ENCODE results near the gene NPM1. TPM values are rescaled to one million over a fixed set of nuclear protein-coding genes. Genes with fewer than 3 reads are reported as not detected.
A peak's percentile ranks its signal among the peaks of the same experiment; 100 is the strongest.

NPM1 gene
- total RNA-seq, 1 experiment from 2014 or later = 4,548 TPM

DNA sequence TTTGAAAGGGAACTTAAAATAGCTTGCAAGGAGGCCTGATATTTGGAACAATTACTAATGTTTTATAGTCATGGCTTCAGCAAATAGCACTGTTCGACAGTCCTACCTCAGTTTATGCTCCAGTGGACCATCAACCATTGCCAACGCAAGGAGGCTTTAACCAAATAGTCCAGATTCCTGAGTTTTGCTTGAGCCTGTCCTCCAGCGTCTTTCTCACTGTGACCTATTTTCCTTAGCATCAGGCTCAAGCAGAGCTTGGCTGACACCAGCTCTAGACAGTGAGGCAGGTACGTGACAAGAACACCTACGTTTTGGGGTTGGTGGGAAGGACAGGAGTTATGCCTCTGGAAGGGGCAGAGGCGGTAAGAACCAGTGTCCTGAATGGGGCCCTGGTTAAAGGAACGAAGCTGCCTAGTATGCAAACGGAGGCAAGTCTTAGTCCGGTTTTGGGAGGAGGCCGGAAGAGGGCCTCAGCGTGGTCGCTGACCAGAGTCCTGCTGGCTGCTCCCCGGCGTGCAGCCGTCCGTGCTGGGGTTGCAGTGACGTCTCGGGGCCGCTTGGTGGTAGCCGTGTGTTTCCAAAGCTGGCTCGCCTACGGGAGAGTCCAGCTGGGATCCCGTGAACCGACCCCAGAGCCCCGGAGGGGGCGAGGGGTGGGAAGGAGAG is 30.8 kb downstream of the NPM1 start:
- H3K4me3 Mint-ChIP-seq (ENCODE audit: unreplicated experiment) = peak overlapping the region; percentile 68
- peaks cover 34% of the 10 kb centered on the region for H3K4me1 Mint-ChIP-seq (ENCODE audit: insufficient read depth, unreplicated experiment)
- peaks cover 54% of the 10 kb centered on the region for H3K36me3 Mint-ChIP-seq (ENCODE audit: insufficient read depth, unreplicated experiment)
- no TSS peak for BruUV-seq (replicated peaks)
- no peaks in the 10 kb centered on the region for H3K27me3 Mint-ChIP-seq (ENCODE audit: insufficient read depth, unreplicated experiment)
- CTCF ChIA-PET = interaction anchor here (0.5 to 7.6 kb wide), 68 partner anchors 9 to 864 kb away, joined by 3 to 191 read pairs (median 4); no protein-coding TSS in a partner anchor
- peak; percentile 87 for DNase-seq (ENCODE audit: unreplicated experiment)
- H3K9me3 Mint-ChIP-seq (ENCODE audit: unreplicated experiment) = no peaks in the 10 kb centered on the region
- TF ChIP-seq, protein P1, sequence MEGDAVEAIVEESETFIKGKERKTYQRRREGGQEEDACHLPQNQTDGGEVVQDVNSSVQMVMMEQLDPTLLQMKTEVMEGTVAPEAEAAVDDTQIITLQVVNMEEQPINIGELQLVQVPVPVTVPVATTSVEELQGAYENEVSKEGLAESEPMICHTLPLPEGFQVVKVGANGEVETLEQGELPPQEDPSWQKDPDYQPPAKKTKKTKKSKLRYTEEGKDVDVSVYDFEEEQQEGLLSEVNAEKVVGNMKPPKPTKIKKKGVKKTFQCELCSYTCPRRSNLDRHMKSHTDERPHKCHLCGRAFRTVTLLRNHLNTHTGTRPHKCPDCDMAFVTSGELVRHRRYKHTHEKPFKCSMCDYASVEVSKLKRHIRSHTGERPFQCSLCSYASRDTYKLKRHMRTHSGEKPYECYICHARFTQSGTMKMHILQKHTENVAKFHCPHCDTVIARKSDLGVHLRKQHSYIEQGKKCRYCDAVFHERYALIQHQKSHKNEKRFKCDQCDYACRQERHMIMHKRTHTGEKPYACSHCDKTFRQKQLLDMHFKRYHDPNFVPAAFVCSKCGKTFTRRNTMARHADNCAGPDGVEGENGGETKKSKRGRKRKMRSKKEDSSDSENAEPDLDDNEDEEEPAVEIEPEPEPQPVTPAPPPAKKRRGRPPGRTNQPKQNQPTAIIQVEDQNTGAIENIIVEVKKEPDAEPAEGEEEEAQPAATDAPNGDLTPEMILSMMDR (IDR thresholded peaks at IDR 0.05; ENCODE audit: unreplicated experiment) = peak; percentile 99
- no peak overlapping the region for H3K27ac Mint-ChIP-seq (ENCODE audit: low read depth, unreplicated experiment)
- intact Hi-C loops (cut with micrococcal nuclease) = loop anchor here (1.0 to 10.0 kb wide), 7 partner anchors 66 to 770 kb away; partner anchors contain the start of genes FBXW11 and STK10
- POLR2A ChIA-PET = interaction anchor here (0.5 to 2.0 kb wide), 17 partner anchors 9 to 737 kb away, joined by 3 to 16 read pairs (median 3); no protein-coding TSS in a partner anchor

DNA sequence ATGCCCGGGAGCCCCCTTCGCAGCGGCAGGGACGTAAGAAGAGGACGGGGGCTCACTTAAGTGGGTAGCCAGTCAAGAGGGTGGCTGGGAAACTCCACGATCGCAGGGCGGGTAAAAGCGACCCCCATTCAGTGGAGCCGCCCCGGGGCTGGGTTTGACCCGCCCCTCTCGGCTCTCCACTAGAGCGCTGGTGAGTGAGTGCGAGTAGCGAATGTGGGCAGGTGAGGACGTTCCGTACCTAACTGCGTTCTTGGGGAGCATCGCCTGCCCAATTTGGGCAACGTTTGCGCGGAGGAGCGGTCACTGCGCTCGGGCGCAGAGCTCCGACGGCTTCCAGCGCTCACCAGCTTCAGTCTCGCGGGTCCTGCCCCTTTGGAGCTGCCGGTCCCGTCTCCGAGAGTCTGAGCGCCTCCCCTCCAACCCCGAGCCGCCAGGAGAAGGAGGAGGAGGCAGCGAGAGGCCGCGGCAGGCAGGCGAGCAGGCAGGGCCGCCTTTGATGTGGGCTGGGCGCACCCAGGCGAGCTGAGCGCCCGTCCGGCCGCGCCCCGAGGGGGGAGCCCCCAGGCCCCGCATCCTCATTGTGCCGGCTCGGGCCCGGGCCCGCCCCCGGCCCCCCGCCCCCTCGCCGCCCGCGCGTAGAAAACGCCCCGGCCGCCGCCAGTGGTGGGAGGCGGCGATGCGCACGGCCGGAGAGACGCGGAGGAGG is 31.5 kb downstream of the NPM1 start, which contains the start of gene FGF18:
Gene FGF18, plus strand, starts transcription at position 666 of the 706 bp plus-strand sequence. CDS start 553 bp downstream, outside the sequence.
- peaks cover 48% of the 10 kb centered on the region for H3K36me3 Mint-ChIP-seq (ENCODE audit: insufficient read depth, unreplicated experiment)
- ChIA-PET CTCF (interaction anchor here (0.6 to 7.6 kb wide), 55 partner anchors 8 to 864 kb away, joined by 3 to 191 read pairs (median 5); no protein-coding TSS in a partner anchor), POLR2A (interaction anchor here (0.5 to 2.0 kb wide), 15 partner anchors 11 to 736 kb away, joined by 3 to 16 read pairs (median 3); no protein-coding TSS in a partner anchor)
- peak; percentile 66 for DNase-seq (ENCODE audit: unreplicated experiment)
- TF ChIP-seq, protein P1 (IDR thresholded peaks at IDR 0.05; ENCODE audit: unreplicated experiment) = no peak
- H3K9me3 Mint-ChIP-seq (ENCODE audit: unreplicated experiment) = no peaks in the 10 kb centered on the region
- peak within 1 kb of the TSS; percentile 71 for H3K4me3 Mint-ChIP-seq (ENCODE audit: unreplicated experiment)
- no peaks in the 10 kb centered on the region for H3K27me3 Mint-ChIP-seq (ENCODE audit: insufficient read depth, unreplicated experiment)
- peaks cover 31% of the 10 kb centered on the region for H3K4me1 Mint-ChIP-seq (ENCODE audit: insufficient read depth, unreplicated experiment)
- no TSS peak for BruUV-seq (replicated peaks)
- H3K27ac Mint-ChIP-seq (ENCODE audit: low read depth, unreplicated experiment) = no peak within 1 kb of the TSS
- intact Hi-C loops (cut with micrococcal nuclease) = loop anchor here (1.0 to 10.0 kb wide), 7 partner anchors 65 to 770 kb away; partner anchors contain the start of genes FBXW11 and STK10

DNA sequence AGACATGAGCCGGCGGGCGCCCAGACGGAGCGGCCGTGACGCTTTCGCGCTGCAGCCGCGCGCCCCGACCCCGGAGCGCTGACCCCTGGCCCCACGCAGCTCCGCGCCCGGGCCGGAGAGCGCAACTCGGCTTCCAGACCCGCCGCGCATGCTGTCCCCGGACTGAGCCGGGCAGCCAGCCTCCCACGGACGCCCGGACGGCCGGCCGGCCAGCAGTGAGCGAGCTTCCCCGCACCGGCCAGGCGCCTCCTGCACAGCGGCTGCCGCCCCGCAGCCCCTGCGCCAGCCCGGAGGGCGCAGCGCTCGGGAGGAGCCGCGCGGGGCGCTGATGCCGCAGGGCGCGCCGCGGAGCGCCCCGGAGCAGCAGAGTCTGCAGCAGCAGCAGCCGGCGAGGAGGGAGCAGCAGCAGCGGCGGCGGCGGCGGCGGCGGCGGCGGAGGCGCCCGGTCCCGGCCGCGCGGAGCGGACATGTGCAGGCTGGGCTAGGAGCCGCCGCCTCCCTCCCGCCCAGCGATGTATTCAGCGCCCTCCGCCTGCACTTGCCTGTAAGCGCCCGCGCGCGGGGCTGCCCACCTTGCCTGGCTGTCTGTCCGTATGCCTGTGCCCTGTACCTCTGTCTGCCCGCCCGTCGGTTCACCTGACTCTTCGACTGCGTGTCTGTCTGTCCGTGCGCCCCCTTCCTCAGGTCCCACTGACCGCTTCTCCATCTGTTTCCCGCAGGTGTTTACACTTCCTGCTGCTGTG is 32.2 kb downstream of the NPM1 start:
- Mint-ChIP-seq H3K4me3 (ENCODE audit: unreplicated experiment) (peak overlapping the region; percentile 71), H3K27me3 (ENCODE audit: insufficient read depth, unreplicated experiment) (no peaks in the 10 kb centered on the region), H3K4me1 (ENCODE audit: insufficient read depth, unreplicated experiment) (peaks cover 30% of the 10 kb centered on the region), H3K9me3 (ENCODE audit: unreplicated experiment) (no peaks in the 10 kb centered on the region), H3K27ac (ENCODE audit: low read depth, unreplicated experiment) (no peak overlapping the region), H3K36me3 (ENCODE audit: insufficient read depth, unreplicated experiment) (peaks cover 40% of the 10 kb centered on the region)
- TF ChIP-seq, protein P1 (IDR thresholded peaks at IDR 0.05; ENCODE audit: unreplicated experiment) = no peak
- intact Hi-C loops (cut with micrococcal nuclease) = loop anchor here (2.0 to 10.0 kb wide), 4 partner anchors 227 to 769 kb away; partner anchors contain the start of genes FBXW11 and STK10
- no peak for DNase-seq (ENCODE audit: unreplicated experiment)
- ChIA-PET POLR2A (interaction anchor here (0.6 to 2.0 kb wide), 6 partner anchors 444 to 488 kb away, joined by 3 to 16 read pairs (median 4); no protein-coding TSS in a partner anchor), CTCF (interaction anchor here (0.6 to 7.6 kb wide), 33 partner anchors 8 to 863 kb away, joined by 3 to 191 read pairs (median 7); no protein-coding TSS in a partner anchor)
- BruUV-seq (replicated peaks) = no TSS peak
